Activated CD4-positive, alpha-beta T cell treated with anti-CD3 and anti-CD28 coated beads, Interleukin-2, amount 50 U/mL, for 48 hours (primary cell): ENCODE data around the gene IGF1R.

Source experiments
- DNase-seq, 2 experiments: peaks; one replicate each; pipeline ENCODE4 v3.0.0-alpha.2; 2020

The IGF1R gene

GRCh38 chr15:98673133-98673532, 24.8 kb downstream of the IGF1R start:
- no peak for DNase-seq

- no peak for DNase-seq
Observed at GRCh38 chr15:98674336-98674735, 26.0 kb downstream of the IGF1R start.

- no peak for DNase-seq
Observed at GRCh38 chr15:98676586-98677270, 28.4 kb downstream of the IGF1R start.

GRCh38 chr15:98677345-98678059, 29.2 kb downstream of the IGF1R start:
- no peak for DNase-seq

- no peak for DNase-seq
Observed at GRCh38 chr15:98678484-98678883, 30.1 kb downstream of the IGF1R start.

- DNase-seq, result no peak
Observed at GRCh38 chr15:98681061-98681460, 32.7 kb downstream of the IGF1R start.

GRCh38 chr15:98682992-98683701, 34.8 kb downstream of the IGF1R start:
- no peak for DNase-seq

GRCh38 chr15:98683831-98684230, 35.5 kb downstream of the IGF1R start:
- DNase-seq, result no peak

GRCh38 chr15:98684436-98684835, 36.1 kb downstream of the IGF1R start:
- no peak for DNase-seq

GRCh38 chr15:98684995-98685525, 36.7 kb downstream of the IGF1R start:
- no peak for DNase-seq

GRCh38 chr15:98686983-98687382, 38.6 kb downstream of the IGF1R start:
- DNase-seq, result no peak

- DNase-seq, result no peak
Observed at GRCh38 chr15:98689431-98689861, 41.1 kb downstream of the IGF1R start.

GRCh38 chr15:98690272-98690950, 42.1 kb downstream of the IGF1R start:
- DNase-seq, result no peak

- DNase-seq, result no peak
Observed at GRCh38 chr15:98692213-98692612, 43.9 kb downstream of the IGF1R start.

- DNase-seq, result no peak
Observed at GRCh38 chr15:98694161-98694560, 45.8 kb downstream of the IGF1R start.

GRCh38 chr15:98698792-98699191, 50.5 kb downstream of the IGF1R start:
- DNase-seq, result no peak

- no peak for DNase-seq
Observed at GRCh38 chr15:98699591-98700424, 51.5 kb downstream of the IGF1R start.

- no peak for DNase-seq
Observed at GRCh38 chr15:98700519-98700918, 52.2 kb downstream of the IGF1R start.

- no peak for DNase-seq
Observed at GRCh38 chr15:98703126-98703685, 54.9 kb downstream of the IGF1R start.

GRCh38 chr15:98705070-98705469, 56.7 kb downstream of the IGF1R start:
- DNase-seq, result no peak

GRCh38 chr15:98706387-98706786, 58.0 kb downstream of the IGF1R start:
- no peak for DNase-seq

- DNase-seq, result no peak
Observed at GRCh38 chr15:98706986-98707385, 58.6 kb downstream of the IGF1R start.
